HepG2 (cell line): Measurements from ENCODE around the gene SNRNP25. TPM values are rescaled to one million over a fixed set of nuclear protein-coding genes. Genes with fewer than 3 reads are reported as not detected.

Experiments used
- ATAC-seq: fragments of 200-7000 bp; cut with Tn5 transposase; 3 replicates; pipeline ENCODE4 v1.9.1; 2020; ENCODE audit warnings: mild to moderate bottlenecking, moderate library complexity
- BruUV-seq: library from RNA; stranded (reverse); fragments of 400-500 nt; replicated peaks from 2 replicates; lab custom pipeline; 2021; lab: Mats Ljungman, UMichigan
- CTCF ChIA-PET: fragments of 300-600 bp; formaldehyde crosslinking; extraction: SDS; loops from one replicate; lab custom pipeline; 2021; ENCODE audit warnings: low total read pairs, inconsistent platforms, low intra/inter-chr PET ratio; lab: Yijun Ruan, JAX
- POLR2A ChIA-PET: fragments of 350-600 bp; sonication (Branson Sonifier 250); formaldehyde crosslinking; loops from one replicate; lab custom pipeline; 2020; ENCODE audit warnings: antibody characterized with exemption, inconsistent platforms; lab: Yijun Ruan, JAX
- DNase-seq: peaks from one replicate; pipeline ENCODE4 v3.0.0-alpha.2; 2015; ENCODE audit warnings: low spot score
- FAIRE-seq: peaks from 3 replicates; lab custom pipeline; 2011; peaks lifted over from hg19 to GRCh38; lab: Jason Lieb, UNC
- H2AFZ ChIP-seq: one replicate; pipeline ENCODE4 v1.6.1; 2011; ENCODE audit warnings: low read length, inconsistent platforms
- H3K27ac ChIP-seq: fragments of 300-600 bp; 3 replicates; pipeline ENCODE4 v1.8.0; 2011; ENCODE audit warnings: mixed run types, mild to moderate bottlenecking, mixed read lengths, low read length, inconsistent platforms; ENCODE audit not compliant: insufficient read depth; ENCODE audit errors: extremely low read length
- H3K27me3 ChIP-seq, 2 experiments: fragments of 200-600 bp in 1 of 2; 2 replicates in 1 of 2; 3 replicates in 1 of 2; pipeline versions ENCODE4 v1.6.0 to v1.8.0; 2011; ENCODE audit warnings: low read length in 2 of 2, mild to moderate bottlenecking in 2 of 2, moderate library complexity in 2 of 2, inconsistent platforms in 1 of 2; ENCODE audit not compliant: insufficient read depth in 2 of 2, control insufficient read depth in 1 of 2
- H3K36me3 ChIP-seq, 2 experiments: fragments of 200-600 bp in 1 of 2; replicated peaks in 1 of 2; 2 replicates in 1 of 2; 3 replicates in 1 of 2; pipeline versions ENCODE4 v1.5.1 to v1.8.0; 2011; ENCODE audit warnings: low read length in 2 of 2, inconsistent platforms in 1 of 2; ENCODE audit not compliant: insufficient read depth in 2 of 2, control insufficient read depth in 1 of 2
- H3K4me1 ChIP-seq: 2 replicates; pipeline ENCODE4 v1.5.1; 2012; ENCODE audit warnings: low read length, inconsistent platforms; ENCODE audit not compliant: insufficient read depth
- H3K4me2 ChIP-seq: 2 replicates; pipeline ENCODE4 v1.6.0; 2011; ENCODE audit warnings: low read depth, low read length, inconsistent platforms
- H3K4me3 ChIP-seq, 3 experiments: fragments of 200-600 bp in 1 of 3; sonication (generic), shearing (Covaris generic) in 1 of 3; replicated peaks in 1 of 3; 2 replicates each; pipeline ENCODE4 v1.5.1; 2011 to 2016; ENCODE audit warnings: low read length in 3 of 3, inconsistent platforms in 2 of 3, low read depth in 2 of 3, mild to moderate bottlenecking in 2 of 3, control low read depth in 1 of 3, mixed read lengths in 1 of 3; ENCODE audit not compliant: insufficient read depth in 1 of 3
- H3K79me2 ChIP-seq: one replicate; pipeline ENCODE4 v1.6.1; 2011; ENCODE audit warnings: low read length, inconsistent platforms; ENCODE audit not compliant: insufficient read depth
- H3K9ac ChIP-seq: 2 replicates; pipeline ENCODE4 v1.6.0; 2011; ENCODE audit warnings: mild to moderate bottlenecking, low read depth, low read length, inconsistent platforms; ENCODE audit not compliant: insufficient read depth
- H3K9me3 ChIP-seq: 2 replicates; pipeline ENCODE4 v1.5.1; 2012; ENCODE audit warnings: mild to moderate bottlenecking, low read length
- H4K20me1 ChIP-seq: 2 replicates; pipeline ENCODE4 v1.6.0; 2011; ENCODE audit warnings: inconsistent platforms, mild to moderate bottlenecking, low read length, moderate library complexity; ENCODE audit not compliant: insufficient read depth
- ADNP ChIP-seq: sonication (generic); formaldehyde crosslinking; IDR thresholded peaks from 2 replicates; pipeline ENCODE4 v1.4.0; 2020; ENCODE audit warnings: missing genetic modification reagents
- HNRNPL ChIP-seq: fragments of 200-400 bp; formaldehyde crosslinking; IDR thresholded peaks from 2 replicates; pipeline ENCODE4 v1.6.1; 2017; ENCODE audit warnings: mild to moderate bottlenecking, low read depth, low read length
- ZFP36 ChIP-seq: fragments of 150-350 bp; IDR thresholded peaks from 2 replicates; pipeline ENCODE4 v1.6.1; 2018; ENCODE audit warnings: borderline replicate concordance, low read length, low read depth; ENCODE audit not compliant: partially characterized antibody
- ZNF510 ChIP-seq: sonication (generic); formaldehyde crosslinking; IDR thresholded peaks from 2 replicates; pipeline ENCODE4 v1.4.0; 2020; ENCODE audit warnings: low read depth, mild to moderate bottlenecking, missing genetic modification reagents
- ZNF687 ChIP-seq: sonication (generic); formaldehyde crosslinking; IDR thresholded peaks from 2 replicates; pipeline ENCODE4 v1.5.1; 2020; ENCODE audit warnings: mild to moderate bottlenecking, missing genetic modification reagents, moderate library complexity
- WGBS: methylation state at CpG from one replicate; pipeline ENCODE4 v1.1.6; 2017; ENCODE audit warnings: low lambda C conversion rate; 5-methylcytosine and 5-hydroxymethylcytosine counted together
- in situ Hi-C: cut with HindIII; loops from 2 replicates; pipeline ENCODE4 v1.10.0; 2017; ENCODE audit warnings: low pct_unique_long_range_greater_than_20kb; ENCODE audit not compliant: extremely low pct_ligation_motif_present
- intact Hi-C: fragments of 100-400 bp; cut with micrococcal nuclease; formaldehyde crosslinking; loops from one replicate; pipeline ENCODE4 v1.10.0; 2022; ENCODE audit not compliant: unreplicated experiment
- polyA plus RNA-seq, 8 experiments: library from polyadenylated mRNA; depleted of rRNA in 3 of 8; stranded (reverse) in 7 of 8; unstranded in 1 of 8; fragments of >200 nt; fragmentation: Illumina TruSeq in 4 of 8; extraction: Trizol in 4 of 8; gene quantifications; 2 replicates each; pipeline versions ENCODE4 v1.2.1 to v1.2.3, GENCODE V29; 2011 to 2016; ENCODE audit warnings: low read depth in 4 of 8, missing spikeins in 1 of 8, mixed read lengths in 1 of 8; ENCODE audit not compliant: insufficient read depth in 1 of 8
- total RNA-seq, 5 experiments: library from RNA; depleted of rRNA; stranded (reverse); fragments of >200 nt; fragmentation: Illumina TruSeq; extraction: Trizol; gene quantifications; 2 replicates each; pipeline ENCODE4 v1.2.3, GENCODE V29; 2016; ENCODE audit warnings: low read depth in 1 of 5
- TF ChIP-seq, protein P1 (sequence below): sonication (generic); formaldehyde crosslinking; IDR thresholded peaks from 2 replicates; pipeline ENCODE4 v1.8.0; 2022; ENCODE audit warnings: mild to moderate bottlenecking, missing genetic modification reagents, borderline replicate concordance

SNRNP25 gene
- total and polyA plus RNA-seq, 2 of the 13 experiments (the other 11 are each of a cell fraction or from before 2014, with no cell fraction given): 34.1 to 97.4 TPM

DNA sequence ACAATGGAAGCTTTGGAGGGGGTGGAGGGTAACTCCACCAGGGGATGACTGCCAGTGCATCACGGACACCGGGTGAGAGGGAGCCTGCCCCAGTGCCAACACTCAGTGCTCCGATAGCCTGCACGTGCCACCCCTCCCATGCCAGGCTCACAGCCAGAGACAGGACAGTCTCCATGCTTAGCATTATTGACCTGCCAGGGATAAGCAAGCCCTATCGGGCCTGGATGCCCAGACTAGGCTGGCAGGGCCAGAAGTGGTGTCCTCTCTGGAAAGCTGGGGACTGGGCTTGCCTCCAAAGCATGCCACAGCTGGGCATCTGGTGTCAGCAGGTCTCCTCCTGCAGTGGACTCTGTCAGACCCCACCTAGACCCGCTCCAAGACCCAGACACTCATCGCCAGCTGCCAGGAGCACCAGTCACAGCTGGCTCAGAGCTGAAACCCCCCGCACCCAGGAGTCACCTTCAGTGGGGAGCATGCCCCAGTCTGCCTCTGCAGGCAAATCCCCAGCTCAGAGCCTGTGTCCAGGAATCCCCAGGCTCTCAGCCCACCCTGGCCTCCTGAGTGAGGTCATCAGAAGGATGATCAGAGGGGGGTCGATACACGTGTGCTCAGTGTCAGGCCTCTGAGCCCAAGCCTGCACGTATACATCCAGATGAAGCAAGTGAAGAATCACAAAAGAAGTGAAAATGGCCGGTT is 20.6 kb downstream of the SNRNP25 start:
- CTCF ChIA-PET: no interaction called here
- H3K4me2 ChIP-seq: peak overlapping the region; percentile 33; the same call in 1 of the 2 replicates

More for the DNA sequence above, 20.6 kb downstream of the SNRNP25 start:
- in situ Hi-C loops: no loop called here
- DNase-seq (no peak), ATAC-seq (no peak), FAIRE-seq (no peak)
- Histone ChIP-seq H3K4me1 (peaks cover 78% of the 10 kb centered on the region), H3K36me3 (no peaks in the 10 kb centered on the region), H3K9ac (no peak overlapping the region), H3K4me3 (peak overlapping the region in 2 of 3 experiments; percentile 6 to 35; a peak in 1 of 6 replicates), H3K79me2 (peaks cover 1% of the 10 kb centered on the region), H2AFZ (no peak overlapping the region), H4K20me1 (0 out of 2 replicates have a peak, but pooled peaks cover 3% of the 10 kb centered on the region), H3K27me3 (peaks cover 2 to 8% of the 10 kb centered on the region in 2 experiments; a peak in 2 of 5 replicates), H3K27ac (no peak overlapping the region), H3K9me3 (no peaks in the 10 kb centered on the region)
- no TSS peak for BruUV-seq
- TF ChIP-seq ZFP36: no peak
- TF ChIP-seq, protein P1, sequence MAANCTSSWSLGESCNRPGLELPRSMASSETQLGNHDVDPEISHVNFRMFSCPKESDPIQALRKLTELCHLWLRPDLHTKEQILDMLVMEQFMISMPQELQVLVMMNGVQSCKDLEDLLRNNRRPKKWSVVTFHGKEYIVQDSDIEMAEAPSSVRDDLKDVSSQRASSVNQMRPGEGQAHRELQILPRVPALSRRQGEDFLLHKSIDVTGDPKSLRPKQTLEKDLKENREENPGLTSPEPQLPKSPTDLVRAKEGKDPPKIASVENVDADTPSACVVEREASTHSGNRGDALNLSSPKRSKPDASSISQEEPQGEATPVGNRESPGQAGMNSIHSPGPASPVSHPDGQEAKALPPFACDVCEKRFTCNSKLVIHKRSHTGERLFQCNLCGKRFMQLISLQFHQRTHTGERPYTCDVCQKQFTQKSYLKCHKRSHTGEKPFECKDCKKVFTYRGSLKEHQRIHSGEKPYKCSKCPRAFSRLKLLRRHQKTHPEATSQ: no peak
- no peak for TF ChIP-seq ZNF510 (CRISPR knock-in tag)
- TF ChIP-seq ZNF687 (CRISPR knock-in tag): peak; percentile 11; the same call in 1 of the 2 replicates
- TF ChIP-seq ADNP: no peak
- TF ChIP-seq HNRNPL: peak; percentile 40; the same call in 1 of the 2 replicates
- intact Hi-C loops: no loop called here
- POLR2A ChIA-PET: interaction anchor here (2.6 kb wide), 1 partner anchor 21 kb away, joined by 12 read pairs; the partner anchor contains the start of genes POLR3K and SNRNP25
- WGBS: 21% methylated on average over 2 of the region's 12 CpGs
